ENCODE data around the gene GMCL1. TPM values are rescaled to one million over a fixed set of nuclear protein-coding genes. Genes with fewer than 3 reads are reported as not detected.

The GMCL1 gene
- total and polyA plus RNA-seq, 9 of the 15 experiments (the other 6 are each of a cell fraction or from before 2014, with no cell fraction given) = 7.0 to 27.3 (median 15.4) TPM

DNA sequence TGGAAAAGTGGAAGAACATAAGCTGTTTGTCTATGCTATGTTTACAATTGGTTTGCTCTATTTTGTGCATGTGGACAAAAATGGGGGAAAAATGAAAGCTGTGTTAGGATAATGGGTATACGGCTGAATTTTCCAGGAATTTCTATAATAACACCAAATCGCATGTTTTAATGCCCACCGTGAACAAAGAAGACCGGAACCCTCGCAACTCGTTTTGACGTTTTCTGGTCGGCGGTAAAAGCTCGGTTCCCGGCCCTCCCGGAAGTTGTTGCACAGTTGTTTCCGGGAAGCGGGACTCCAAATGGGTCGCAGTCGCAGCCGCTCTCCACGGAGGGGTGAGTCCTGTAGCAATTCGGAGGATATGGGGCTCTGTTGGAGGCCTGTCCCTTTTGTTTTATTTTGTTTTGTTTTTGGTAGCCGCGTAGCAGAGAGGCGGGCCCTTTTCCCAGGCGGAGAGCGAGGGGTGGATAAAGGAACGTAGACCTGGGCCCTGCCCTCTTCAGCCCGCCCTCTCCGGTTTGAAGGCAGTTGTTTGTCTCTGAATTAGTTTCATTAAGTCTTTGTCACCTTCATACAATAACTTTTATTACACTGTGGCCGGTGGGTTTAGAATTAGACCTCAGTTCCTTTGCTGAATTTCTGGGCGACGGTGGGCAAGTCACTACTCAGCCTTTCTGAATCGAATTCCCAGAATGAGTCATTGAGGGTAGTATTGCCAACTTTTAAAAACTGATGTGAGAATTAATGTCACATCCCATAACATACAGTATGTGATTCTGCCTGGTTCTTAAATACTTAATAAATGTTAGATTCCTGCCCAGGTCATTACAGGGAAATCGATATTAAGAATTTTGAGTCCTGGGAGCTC, 64.5 kb downstream of the GMCL1 start, which contains the start of gene SNRNP27 (continued):
- TF ChIP-seq ZNF589 (CRISPR knock-in tag; IDR thresholded peaks at IDR 0.05; ENCODE audit: low read depth) (no peak), PHF20 (IDR thresholded peaks at IDR 0.05; ENCODE audit: partially characterized antibody) (peak; percentile 95), ZNF253 (CRISPR knock-in tag; conservative IDR thresholded peaks at IDR 0.05) (no peak), RBBP5 (IDR thresholded peaks at IDR 0.05; ENCODE audit: borderline replicate concordance, insufficient read depth, low read length, poor library complexity, severe bottlenecking) (peak; percentile 82), ATF1 (CRISPR knock-in tag; IDR thresholded peaks at IDR 0.05) (no peak), ATF1 (tag; IDR thresholded peaks at IDR 0.05) (peak; percentile 78), ZFP1 (CRISPR knock-in tag; IDR thresholded peaks at IDR 0.05) (no peak), KLF10 (CRISPR knock-in tag; IDR thresholded peaks at IDR 0.05) (no peak), STAT5A (IDR thresholded peaks at IDR 0.05; ENCODE audit: borderline replicate concordance, low read length) (peak; percentile 27; the same call in 1 of the 2 replicates), SAFB2 (IDR thresholded peaks at IDR 0.05; ENCODE audit: borderline replicate concordance, low read depth, low read length, severe bottlenecking) (no peak), TRIM24 (IDR thresholded peaks at IDR 0.05) (peak in 1 of 2 experiments; percentile 99; a peak in 2 of 4 replicates), CREBBP (IDR thresholded peaks at IDR 0.05; ENCODE audit: low read depth, low read length) (no peak), SPI1 (IDR thresholded peaks at IDR 0.05; ENCODE audit: borderline replicate concordance, low read depth, low read length) (no peak), TRIM28 (IDR thresholded peaks at IDR 0.05) (peak; percentile 61; the same call in 1 of the 2 replicates), MAZ (CRISPR knock-in tag; conservative IDR thresholded peaks at IDR 0.05 in 1 of 2, IDR thresholded peaks at IDR 0.05 in 1 of 2) (peak in 1 of 2 experiments; percentile 62; a peak in 1 of 4 replicates), HNRNPL (IDR thresholded peaks at IDR 0.05; ENCODE audit: low read depth, low read length) (no peak), ZNF830 (CRISPR knock-in tag; IDR thresholded peaks at IDR 0.05) (no peak)
- TF ChIP-seq, protein P1, sequence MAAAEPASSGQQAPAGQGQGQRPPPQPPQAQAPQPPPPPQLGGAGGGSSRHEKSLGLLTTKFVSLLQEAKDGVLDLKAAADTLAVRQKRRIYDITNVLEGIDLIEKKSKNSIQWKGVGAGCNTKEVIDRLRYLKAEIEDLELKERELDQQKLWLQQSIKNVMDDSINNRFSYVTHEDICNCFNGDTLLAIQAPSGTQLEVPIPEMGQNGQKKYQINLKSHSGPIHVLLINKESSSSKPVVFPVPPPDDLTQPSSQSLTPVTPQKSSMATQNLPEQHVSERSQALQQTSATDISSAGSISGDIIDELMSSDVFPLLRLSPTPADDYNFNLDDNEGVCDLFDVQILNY (CRISPR knock-in tag; IDR thresholded peaks at IDR 0.05) = no peak
- TF ChIP-seq, protein P2, sequence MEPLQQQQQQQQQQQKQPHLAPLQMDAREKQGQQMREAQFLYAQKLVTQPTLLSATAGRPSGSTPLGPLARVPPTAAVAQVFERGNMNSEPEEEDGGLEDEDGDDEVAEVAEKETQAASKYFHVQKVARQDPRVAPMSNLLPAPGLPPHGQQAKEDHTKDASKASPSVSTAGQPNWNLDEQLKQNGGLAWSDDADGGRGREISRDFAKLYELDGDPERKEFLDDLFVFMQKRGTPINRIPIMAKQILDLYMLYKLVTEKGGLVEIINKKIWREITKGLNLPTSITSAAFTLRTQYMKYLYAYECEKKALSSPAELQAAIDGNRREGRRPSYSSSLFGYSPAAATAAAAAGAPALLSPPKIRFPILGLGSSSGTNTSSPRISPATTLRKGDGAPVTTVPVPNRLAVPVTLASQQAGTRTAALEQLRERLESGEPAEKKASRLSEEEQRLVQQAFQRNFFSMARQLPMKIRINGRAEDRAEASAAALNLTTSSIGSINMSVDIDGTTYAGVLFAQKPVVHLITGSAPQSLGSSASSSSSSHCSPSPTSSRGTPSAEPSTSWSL (CRISPR knock-in tag; IDR thresholded peaks at IDR 0.05; ENCODE audit: borderline replicate concordance) = no peak
- TF ChIP-seq, protein P3, sequence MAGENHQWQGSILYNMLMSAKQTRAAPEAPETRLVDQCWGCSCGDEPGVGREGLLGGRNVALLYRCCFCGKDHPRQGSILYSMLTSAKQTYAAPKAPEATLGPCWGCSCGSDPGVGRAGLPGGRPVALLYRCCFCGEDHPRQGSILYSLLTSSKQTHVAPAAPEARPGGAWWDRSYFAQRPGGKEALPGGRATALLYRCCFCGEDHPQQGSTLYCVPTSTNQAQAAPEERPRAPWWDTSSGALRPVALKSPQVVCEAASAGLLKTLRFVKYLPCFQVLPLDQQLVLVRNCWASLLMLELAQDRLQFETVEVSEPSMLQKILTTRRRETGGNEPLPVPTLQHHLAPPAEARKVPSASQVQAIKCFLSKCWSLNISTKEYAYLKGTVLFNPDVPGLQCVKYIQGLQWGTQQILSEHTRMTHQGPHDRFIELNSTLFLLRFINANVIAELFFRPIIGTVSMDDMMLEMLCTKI (IDR thresholded peaks at IDR 0.05; ENCODE audit: partially characterized antibody) = no peak
- TF ChIP-seq, protein P4, sequence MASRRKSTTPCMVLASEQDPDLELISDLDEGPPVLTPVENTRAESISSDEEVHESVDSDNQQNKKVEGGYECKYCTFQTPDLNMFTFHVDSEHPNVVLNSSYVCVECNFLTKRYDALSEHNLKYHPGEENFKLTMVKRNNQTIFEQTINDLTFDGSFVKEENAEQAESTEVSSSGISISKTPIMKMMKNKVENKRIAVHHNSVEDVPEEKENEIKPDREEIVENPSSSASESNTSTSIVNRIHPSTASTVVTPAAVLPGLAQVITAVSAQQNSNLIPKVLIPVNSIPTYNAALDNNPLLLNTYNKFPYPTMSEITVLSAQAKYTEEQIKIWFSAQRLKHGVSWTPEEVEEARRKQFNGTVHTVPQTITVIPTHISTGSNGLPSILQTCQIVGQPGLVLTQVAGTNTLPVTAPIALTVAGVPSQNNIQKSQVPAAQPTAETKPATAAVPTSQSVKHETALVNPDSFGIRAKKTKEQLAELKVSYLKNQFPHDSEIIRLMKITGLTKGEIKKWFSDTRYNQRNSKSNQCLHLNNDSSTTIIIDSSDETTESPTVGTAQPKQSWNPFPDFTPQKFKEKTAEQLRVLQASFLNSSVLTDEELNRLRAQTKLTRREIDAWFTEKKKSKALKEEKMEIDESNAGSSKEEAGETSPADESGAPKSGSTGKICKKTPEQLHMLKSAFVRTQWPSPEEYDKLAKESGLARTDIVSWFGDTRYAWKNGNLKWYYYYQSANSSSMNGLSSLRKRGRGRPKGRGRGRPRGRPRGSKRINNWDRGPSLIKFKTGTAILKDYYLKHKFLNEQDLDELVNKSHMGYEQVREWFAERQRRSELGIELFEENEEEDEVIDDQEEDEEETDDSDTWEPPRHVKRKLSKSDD (conservative IDR thresholded peaks at IDR 0.05; ENCODE audit: low read length) = no peak
